Naive thymus-derived CD8-positive, alpha-beta T cell (primary cell): ENCODE results near the gene LY6G6D. TPM values are rescaled to one million over a fixed set of nuclear protein-coding genes. Genes with fewer than 3 reads are reported as not detected.

Experiments used
- ATAC-seq, 2 donors: fragments of 150-1000 bp; cut with Tn5 transposase in 1 of 2; sonication (Bioruptor Pico), chemical (Tn5 transposase) in 1 of 2; 1 replicate in 1 of 2; 2 replicates in 1 of 2; pipeline ENCODE4 v1.10.0; 2021; ENCODE audit warnings: mild to moderate bottlenecking in 2 of 2, moderate library complexity in 2 of 2
- POLR2A ChIA-PET: fragments of 350-600 bp; sonication (Branson Sonifier 250); formaldehyde crosslinking; loops from one replicate; lab custom pipeline; 2021; ENCODE audit warnings: antibody characterized with exemption; lab: Charles Lee
- DNase-seq, 10 donors: peaks; one replicate each; pipeline versions ENCODE4 v3.0.0 to v3.0.0-alpha.2; 2020 to 2022
- H3K27ac Mint-ChIP-seq, 10 donors: one replicate each; pipeline ENCODE4 v1.8.0; 2020 to 2022; ENCODE audit warnings: mild to moderate bottlenecking in 10 of 10, mixed read lengths in 10 of 10, moderate library complexity in 4 of 10, inconsistent platforms in 1 of 10
- H3K27me3 Mint-ChIP-seq, 5 donors: one replicate each; pipeline ENCODE4 v1.8.0; 2021 to 2022; ENCODE audit warnings: mixed read lengths in 5 of 5
- H3K36me3 Mint-ChIP-seq, 3 donors: one replicate each; pipeline ENCODE4 v1.8.0; 2020 to 2022; ENCODE audit warnings: mixed read lengths in 3 of 3, mild to moderate bottlenecking in 2 of 3, inconsistent platforms in 1 of 3
- H3K4me1 Mint-ChIP-seq, 4 donors: one replicate each; pipeline ENCODE4 v1.8.0; 2021 to 2022; ENCODE audit warnings: mixed read lengths in 4 of 4
- H3K4me3 Mint-ChIP-seq, 10 donors: one replicate each; pipeline ENCODE4 v1.8.0; 2020 to 2022; ENCODE audit warnings: mild to moderate bottlenecking in 10 of 10, mixed read lengths in 10 of 10, moderate library complexity in 6 of 10, inconsistent platforms in 1 of 10
- H3K9me3 Mint-ChIP-seq, 9 donors: one replicate each; pipeline ENCODE4 v1.8.0; 2020 to 2022; ENCODE audit warnings: mixed read lengths in 9 of 9, mild to moderate bottlenecking in 3 of 9, inconsistent platforms in 1 of 9, moderate library complexity in 1 of 9
- microRNA-seq: library from miRNA; unstranded; fragments of <30 nt; microRNA quantifications from one replicate; pipeline ENCODE4 v1.2.0, GENCODE V29; 2022; ENCODE audit warnings: borderline microRNAs expressed
- polyA plus RNA-seq, 3 donors: library from polyadenylated mRNA; unstranded; fragments of 300-500 nt; fragmentation: Illumina TruSeq; gene quantifications; one replicate each; pipeline ENCODE4 v1.2.3, GENCODE V29; 2021
- total RNA-seq, 8 experiments: library from RNA in 2 of 8; stranded (reverse) in 2 of 8; gene quantifications; one replicate each; pipeline ENCODE4 v1.2.3 and lab custom pipeline; 2021 to 2026

LY6G6D gene
- total and polyA plus RNA-seq, 5 experiments from 2014 or later, result not detected

- Mint-ChIP-seq H3K4me1 (peaks cover 0 to 18% (median 3%) of the 10 kb centered on the region in 4 donors), H3K36me3 (peaks cover 0 to 7% (median 0%) of the 10 kb centered on the region in 3 donors), H3K27me3 (peaks cover 0 to 4% (median 0%) of the 10 kb centered on the region in 5 donors), H3K4me3 (peak overlapping the region in 1 of 10 donors; percentile 14), H3K9me3 (no peaks in the 10 kb centered on the region), H3K27ac (peak overlapping the region in 1 of 10 donors; percentile 88)
- POLR2A ChIA-PET, result no interaction called here
- DNase-seq (no peak), ATAC-seq (no peak)
Observed at GRCh38 chr6:31762878-31763618, 47.9 kb downstream of the LY6G6D start.

GRCh38 chr6:31763619-31763940 is 48.4 kb downstream of the LY6G6D start:
- peaks cover 0 to 7% (median 0%) of the 10 kb centered on the region in 3 donors for H3K36me3 Mint-ChIP-seq
- no peak for ATAC-seq
- peaks cover 0 to 16% (median 4%) of the 10 kb centered on the region in 4 donors for H3K4me1 Mint-ChIP-seq
- no peaks in the 10 kb centered on the region for H3K9me3 Mint-ChIP-seq
- no peak overlapping the region for H3K4me3 Mint-ChIP-seq
- POLR2A ChIA-PET, result no interaction called here
- no peak for DNase-seq
- H3K27ac Mint-ChIP-seq, result peak overlapping the region in 2 of 10 donors; percentile 60 to 88
- peaks cover 0 to 3% (median 0%) of the 10 kb centered on the region in 5 donors for H3K27me3 Mint-ChIP-seq

GRCh38 chr6:31764198-31764597 is 49.0 kb downstream of the LY6G6D start:
- Mint-ChIP-seq H3K27me3 (peaks cover 0 to 3% (median 0%) of the 10 kb centered on the region in 5 donors), H3K4me1 (peaks cover 0 to 16% (median 7%) of the 10 kb centered on the region in 4 donors), H3K27ac (no peak overlapping the region), H3K4me3 (no peak overlapping the region), H3K9me3 (no peaks in the 10 kb centered on the region), H3K36me3 (peaks cover 0 to 7% (median 0%) of the 10 kb centered on the region in 3 donors)
- DNase-seq (no peak), ATAC-seq (no peak)
- POLR2A ChIA-PET, result interaction anchor here (0.6 kb wide), 1 partner anchor 22 kb away, joined by 3 read pairs; no protein-coding TSS in a partner anchor

GRCh38 chr6:31765559-31765909 is 50.4 kb downstream of the LY6G6D start:
- peaks cover 0 to 3% (median 0%) of the 10 kb centered on the region in 5 donors for H3K27me3 Mint-ChIP-seq
- H3K4me1 Mint-ChIP-seq, result peaks cover 7 to 19% (median 15%) of the 10 kb centered on the region in 4 donors
- H3K4me3 Mint-ChIP-seq, result no peak overlapping the region
- POLR2A ChIA-PET, result no interaction called here
- DNase-seq (no peak), ATAC-seq (no peak)
- peaks cover 0 to 2% (median 0%) of the 10 kb centered on the region in 3 donors for H3K36me3 Mint-ChIP-seq
- H3K9me3 Mint-ChIP-seq, result no peaks in the 10 kb centered on the region
- no peak overlapping the region for H3K27ac Mint-ChIP-seq

DNA sequence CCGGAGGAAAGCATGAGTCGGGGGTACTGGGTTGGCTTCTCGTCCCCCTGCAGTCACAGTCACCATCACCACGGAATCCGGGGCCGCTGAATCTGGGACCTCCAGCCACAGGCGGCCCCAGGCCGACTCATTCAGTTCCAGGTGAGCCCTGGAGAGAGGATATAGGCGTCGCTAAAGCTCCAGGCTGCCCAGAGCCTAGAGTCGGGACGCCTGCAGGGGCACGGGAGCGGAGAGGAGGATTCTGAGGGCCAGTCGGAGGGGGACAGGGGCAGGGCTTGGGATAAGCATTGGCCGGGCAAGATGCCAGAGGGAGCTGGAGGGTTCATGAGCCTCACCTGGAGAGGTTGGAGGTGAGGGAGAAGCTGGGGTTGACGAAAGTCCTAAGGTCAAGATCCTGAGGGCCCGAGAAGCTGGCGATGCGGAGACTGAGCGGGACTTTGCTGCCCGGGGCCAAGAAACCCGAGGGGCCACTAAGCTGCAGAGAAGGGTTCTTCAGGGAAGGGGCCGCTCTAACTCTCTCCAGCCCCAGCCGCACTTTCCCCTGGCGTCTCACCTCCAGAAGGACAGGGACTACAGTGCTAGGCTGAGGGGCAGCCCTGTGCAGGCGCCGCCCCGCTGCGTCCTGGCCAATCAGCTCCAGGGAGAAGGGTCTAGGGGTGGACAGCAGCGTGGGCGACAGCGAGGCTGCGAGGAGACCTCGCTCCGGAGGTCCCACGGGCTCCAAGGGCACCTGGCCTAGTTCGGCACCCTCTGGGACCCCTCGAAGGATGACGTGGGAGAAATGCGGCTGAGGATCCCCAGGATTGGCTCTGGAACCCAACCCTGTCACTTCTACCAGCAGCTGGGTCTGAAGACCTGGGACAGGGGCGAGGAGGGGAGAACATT is 51.0 kb downstream of the LY6G6D start:
- no peak overlapping the region for H3K4me3 Mint-ChIP-seq
- ATAC-seq (no peak), DNase-seq (no peak)
- H3K27ac Mint-ChIP-seq, result peak overlapping the region in 2 of 10 donors; percentile 16 to 34
- no peaks in the 10 kb centered on the region for H3K36me3 Mint-ChIP-seq
- peaks cover 0 to 3% (median 0%) of the 10 kb centered on the region in 5 donors for H3K27me3 Mint-ChIP-seq
- H3K4me1 Mint-ChIP-seq, result peaks cover 10 to 20% (median 13%) of the 10 kb centered on the region in 4 donors
- POLR2A ChIA-PET, result no interaction called here
- H3K9me3 Mint-ChIP-seq, result no peaks in the 10 kb centered on the region

GRCh38 chr6:31767096-31767645 is 52.0 kb downstream of the LY6G6D start:
- no peaks in the 10 kb centered on the region for H3K36me3 Mint-ChIP-seq
- H3K27ac Mint-ChIP-seq, result no peak overlapping the region
- H3K27me3 Mint-ChIP-seq, result peaks cover 0 to 3% (median 0%) of the 10 kb centered on the region in 5 donors
- no peak for ATAC-seq
- POLR2A ChIA-PET, result no interaction called here
- H3K9me3 Mint-ChIP-seq, result no peaks in the 10 kb centered on the region
- H3K4me1 Mint-ChIP-seq, result peaks cover 16 to 26% (median 17%) of the 10 kb centered on the region in 4 donors
- H3K4me3 Mint-ChIP-seq, result no peak overlapping the region
- DNase-seq, result no peak

Small RNA genes lying within 50 kb of the gene (microRNA-seq; reads per million reads assigned to microRNA genes)
- gene MIR4646, result not detected

Other genes starting within 250 kb of the LY6G6D start
Only the 30 nearest of the 41 such genes appear.
- 10 to 100 TPM; 14.3 to 16.2 TPM for gene LTA, start 143.1 kb upstream of the LY6G6D start, total RNA-seq
- 10 to 100 TPM; 11.0 to 40.1 (median 29.9) TPM for gene LTA, start 143.1 kb upstream of the LY6G6D start, polyA plus RNA-seq
- gene TNF, start 139.8 kb upstream of the LY6G6D start, total RNA-seq, result 1 to 10 TPM; 2.1 to 2.3 TPM
- gene TNF, start 139.8 kb upstream of the LY6G6D start, polyA plus RNA-seq, result under 1 TPM; 0.11 to 0.53 (median 0.37) TPM
- gene LTB, start 132.9 kb upstream of the LY6G6D start, total RNA-seq, result 100 to 1,000 TPM; 450 to 469 TPM
- gene LTB, start 132.9 kb upstream of the LY6G6D start, polyA plus RNA-seq, result 1,000 to 10,000 TPM in 2 of 3 donors, 100 to 1,000 TPM in 1; 707 to 1,760 (median 1,173) TPM
- gene LST1, start 129.1 kb upstream of the LY6G6D start, total RNA-seq, result 10 to 100 TPM; 13.7 to 19.1 TPM
- 10 to 100 TPM; 13.4 to 18.0 (median 15.0) TPM for gene LST1, start 129.1 kb upstream of the LY6G6D start, polyA plus RNA-seq
- gene NCR3, start 122.3 kb upstream of the LY6G6D start, total RNA-seq, result 1 to 10 TPM; 8.5 to 8.8 TPM
- gene NCR3, start 122.3 kb upstream of the LY6G6D start, polyA plus RNA-seq, result 10 to 100 TPM; 54.3 to 86.3 (median 76.0) TPM
- gene AIF1, start 100.1 kb upstream of the LY6G6D start, total RNA-seq, result 10 to 100 TPM; 23.0 to 27.3 TPM
- 100 to 1,000 TPM; 145 to 242 (median 239) TPM for gene AIF1, start 100.1 kb upstream of the LY6G6D start, polyA plus RNA-seq
- gene PRRC2A, start 94.6 kb upstream of the LY6G6D start, total RNA-seq, result 100 to 1,000 TPM; 227 to 230 TPM
- gene PRRC2A, start 94.6 kb upstream of the LY6G6D start, polyA plus RNA-seq, result 1 to 10 TPM; 4.5 to 7.1 (median 5.0) TPM
- gene BAG6, start 62.7 kb upstream of the LY6G6D start, total RNA-seq, result 100 to 1,000 TPM; 244 to 258 TPM
- gene BAG6, start 62.7 kb upstream of the LY6G6D start, polyA plus RNA-seq, result 10 to 100 TPM; 17.7 to 21.5 (median 21.1) TPM
- 1 to 10 TPM; 2.2 to 3.1 TPM for gene APOM, start 59.5 kb upstream of the LY6G6D start, total RNA-seq
- gene APOM, start 59.5 kb upstream of the LY6G6D start, polyA plus RNA-seq, result 1 to 10 TPM; 5.0 to 8.0 (median 5.5) TPM
- 10 to 100 TPM; 24.9 to 26.3 TPM for gene C6orf47, start 54.6 kb upstream of the LY6G6D start, total RNA-seq
- 10 to 100 TPM; 17.0 to 36.7 (median 21.3) TPM for gene C6orf47, start 54.6 kb upstream of the LY6G6D start, polyA plus RNA-seq
- gene GPANK1, start 50.4 kb upstream of the LY6G6D start, total RNA-seq, result 10 to 100 TPM; 26.6 to 27.9 TPM
- 10 to 100 TPM; 20.8 to 22.9 (median 21.2) TPM for gene GPANK1, start 50.4 kb upstream of the LY6G6D start, polyA plus RNA-seq
- gene CSNK2B, start 49.3 kb upstream of the LY6G6D start, total RNA-seq, result 100 to 1,000 TPM; 131 to 133 TPM
- 100 to 1,000 TPM; 214 to 230 (median 217) TPM for gene CSNK2B, start 49.3 kb upstream of the LY6G6D start, polyA plus RNA-seq
- gene LY6G5B, start 45.4 kb upstream of the LY6G6D start, total RNA-seq, result 10 to 100 TPM; 44.1 to 48.8 TPM
- gene LY6G5B, start 45.4 kb upstream of the LY6G6D start, polyA plus RNA-seq, result under 1 TPM in 1 of 3 donors, not detected in 2; 0.25 TPM
- gene LY6G5C, start 34.3 kb upstream of the LY6G6D start, total RNA-seq, result 1 to 10 TPM; 4.4 to 5.5 TPM
- gene LY6G5C, start 34.3 kb upstream of the LY6G6D start, polyA plus RNA-seq, result 1 to 10 TPM; 4.6 to 7.9 (median 7.6) TPM
- gene ABHD16A, start 12.0 kb upstream of the LY6G6D start, total RNA-seq, result 10 to 100 TPM; 58.4 to 59.9 TPM
- gene ABHD16A, start 12.0 kb upstream of the LY6G6D start, polyA plus RNA-seq, result 10 to 100 TPM; 26.9 to 35.5 (median 34.1) TPM
- not detected for gene LY6G6F, start 8.5 kb upstream of the LY6G6D start, total RNA-seq
- gene LY6G6F, start 8.5 kb upstream of the LY6G6D start, polyA plus RNA-seq, result not detected
- gene LY6G6C, start 6.4 kb downstream of the LY6G6D start, total RNA-seq, result not detected
- not detected for gene LY6G6C, start 6.4 kb downstream of the LY6G6D start, polyA plus RNA-seq
- gene MPIG6B, start 8.0 kb downstream of the LY6G6D start, total RNA-seq, result 1 to 10 TPM; 1.4 to 1.9 TPM
- 1 to 10 TPM; 1.2 to 4.9 (median 1.3) TPM for gene MPIG6B, start 8.0 kb downstream of the LY6G6D start, polyA plus RNA-seq
- gene DDAH2, start 14.0 kb downstream of the LY6G6D start, total RNA-seq, result 1 to 10 TPM; 3.1 to 5.1 TPM
- 10 to 100 TPM in 2 of 3 donors, 1 to 10 TPM in 1; 8.0 to 14.7 (median 10.3) TPM for gene DDAH2, start 14.0 kb downstream of the LY6G6D start, polyA plus RNA-seq
- gene CLIC1, start 21.2 kb downstream of the LY6G6D start, total RNA-seq, result 10 to 100 TPM; 23.7 to 27.1 TPM
- gene CLIC1, start 21.2 kb downstream of the LY6G6D start, polyA plus RNA-seq, result 100 to 1,000 TPM in 2 of 3 donors, 10 to 100 TPM in 1; 95.1 to 345 (median 114) TPM
- gene MSH5, start 24.7 kb downstream of the LY6G6D start, total RNA-seq, result 1 to 10 TPM; 7.2 to 8.3 TPM
- 1 to 10 TPM in 2 of 3 donors, under 1 TPM in 1; 0.61 to 1.1 (median 1.1) TPM for gene MSH5, start 24.7 kb downstream of the LY6G6D start, polyA plus RNA-seq
- 1 to 10 TPM; 1.6 to 2.1 TPM for gene SAPCD1, start 47.3 kb downstream of the LY6G6D start, total RNA-seq
- gene SAPCD1, start 47.3 kb downstream of the LY6G6D start, polyA plus RNA-seq, result not detected
- under 1 TPM; 0.47 to 0.52 TPM for gene VWA7, start 62.0 kb downstream of the LY6G6D start, total RNA-seq
- gene VWA7, start 62.0 kb downstream of the LY6G6D start, polyA plus RNA-seq, result under 1 TPM in 1 of 3 donors, not detected in 2; 0.34 TPM
- 10 to 100 TPM; 37.6 to 40.3 TPM for gene VARS1, start 80.4 kb downstream of the LY6G6D start, total RNA-seq
- gene VARS1, start 80.4 kb downstream of the LY6G6D start, polyA plus RNA-seq, result 10 to 100 TPM; 27.5 to 37.8 (median 30.3) TPM
- gene LSM2, start 91.6 kb downstream of the LY6G6D start, total RNA-seq, result 10 to 100 TPM; 28.9 to 31.9 TPM
- 10 to 100 TPM; 67.1 to 80.3 (median 77.9) TPM for gene LSM2, start 91.6 kb downstream of the LY6G6D start, polyA plus RNA-seq
- gene HSPA1L, start 99.9 kb downstream of the LY6G6D start, total RNA-seq, result 1 to 10 TPM; 3.5 to 4.0 TPM
- 1 to 10 TPM in 2 of 3 donors, under 1 TPM in 1; 0.56 to 1.6 (median 1.6) TPM for gene HSPA1L, start 99.9 kb downstream of the LY6G6D start, polyA plus RNA-seq
- 10 to 100 TPM; 54.8 to 56.9 TPM for gene HSPA1A, start 100.2 kb downstream of the LY6G6D start, total RNA-seq
- 10 to 100 TPM in 2 of 3 donors, 1 to 10 TPM in 1; 6.9 to 17.3 (median 11.4) TPM for gene HSPA1A, start 100.2 kb downstream of the LY6G6D start, polyA plus RNA-seq
- 10 to 100 TPM; 39.6 to 42.2 TPM for gene HSPA1B, start 112.4 kb downstream of the LY6G6D start, total RNA-seq
- gene HSPA1B, start 112.4 kb downstream of the LY6G6D start, polyA plus RNA-seq, result 1 to 10 TPM in 2 of 3 donors, under 1 TPM in 1; 0.28 to 1.3 (median 1.2) TPM
- gene NEU1, start 147.5 kb downstream of the LY6G6D start, total RNA-seq, result 10 to 100 TPM; 15.0 to 15.8 TPM
- gene NEU1, start 147.5 kb downstream of the LY6G6D start, polyA plus RNA-seq, result 10 to 100 TPM; 10.9 to 17.9 (median 16.2) TPM
- not detected for gene SLC44A4, start 163.6 kb downstream of the LY6G6D start, total RNA-seq
- gene SLC44A4, start 163.6 kb downstream of the LY6G6D start, polyA plus RNA-seq, result not detected